K562 (cell line): ENCODE data around the gene SYPL2. TPM values are rescaled to one million over a fixed set of nuclear protein-coding genes. Genes with fewer than 3 reads are reported as not detected.

Experiments used
- LARP7 ChIP-seq: fragments of 450-650 bp; IDR thresholded peaks from 2 replicates; pipeline ENCODE4 v1.6.1; 2016
- MNT ChIP-seq, 2 experiments: fragments of 450-650 bp; conservative IDR thresholded peaks; 2 replicates each; pipeline ENCODE4 v1.6.1; 2017; ENCODE audit warnings: mild to moderate bottlenecking in 2 of 2, moderate library complexity in 2 of 2
- NCOR1 ChIP-seq: fragments of 450-650 bp; IDR thresholded peaks from 2 replicates; pipeline ENCODE4 v1.6.1; 2016; ENCODE audit warnings: mild to moderate bottlenecking, moderate library complexity
- NFXL1 ChIP-seq: fragments of 450-650 bp; formaldehyde crosslinking; IDR thresholded peaks from 2 replicates; pipeline ENCODE4 v1.4.0; 2021; ENCODE audit warnings: mild to moderate bottlenecking
- RAD21 ChIP-seq, 2 experiments: fragments of 250-450 bp in 1 of 2; fragments of 450-650 bp in 1 of 2; sonication (Bioruptor Pico) in 1 of 2; formaldehyde crosslinking in 1 of 2; IDR thresholded peaks in 1 of 2; conservative IDR thresholded peaks in 1 of 2; 2 replicates each; pipeline versions ENCODE4 v1.4.0 to v1.8.0; 2020 to 2022; ENCODE audit warnings: mild to moderate bottlenecking in 2 of 2, moderate library complexity in 1 of 2
- RBBP5 ChIP-seq: fragments of 200-600 bp; sonication (generic); IDR thresholded peaks from 2 replicates; pipeline ENCODE4 v1.6.1; 2012; ENCODE audit warnings: borderline replicate concordance, mild to moderate bottlenecking, low read length, control low read depth, inconsistent platforms; ENCODE audit not compliant: insufficient read depth, poor library complexity, severe bottlenecking
- SMAD2 ChIP-seq: fragments of 150-350 bp; IDR thresholded peaks from 2 replicates; pipeline ENCODE4 v1.6.1; 2014; ENCODE audit warnings: low read depth, mild to moderate bottlenecking, low read length
- SMARCA4 ChIP-seq: fragments of 450-650 bp; IDR thresholded peaks from 2 replicates; pipeline ENCODE4 v1.6.1; 2016
- SRSF1 ChIP-seq: fragments of 200-400 bp; formaldehyde crosslinking; IDR thresholded peaks from 2 replicates; pipeline ENCODE4 v1.6.1; 2017; ENCODE audit warnings: mild to moderate bottlenecking, low read depth, low read length, moderate library complexity
- ZBTB40 ChIP-seq, 2 experiments: fragments of 450-650 bp in 1 of 2; sonication (generic) in 1 of 2; formaldehyde crosslinking in 1 of 2; IDR thresholded peaks; 2 replicates each; pipeline versions ENCODE4 v1.7.1 to v1.9.0; 2016 to 2022; ENCODE audit warnings: inconsistent platforms in 1 of 2, mild to moderate bottlenecking in 1 of 2, missing genetic modification reagents in 1 of 2
- ZEB2 ChIP-seq: fragments of 450-650 bp; IDR thresholded peaks from 2 replicates; pipeline ENCODE4 v1.6.1; 2016
- ZHX1 ChIP-seq: fragments of 150-350 bp; conservative IDR thresholded peaks from 2 replicates; pipeline ENCODE4 v1.6.1; 2014; ENCODE audit warnings: low read length
- ZNF175 ChIP-seq: fragments of 200-800 bp; sonication (Bioruptor generic); IDR thresholded peaks from 2 replicates; pipeline ENCODE4 v1.6.1; 2016; ENCODE audit warnings: low read depth, mild to moderate bottlenecking, missing genetic modification characterization, missing compliant biosample characterization
- ZNF316 ChIP-seq: fragments of 450-650 bp; IDR thresholded peaks from 2 replicates; pipeline ENCODE4 v1.6.1; 2016
- ZNF695 ChIP-seq: fragments of 450-650 bp; formaldehyde crosslinking; IDR thresholded peaks from 2 replicates; pipeline ENCODE4 v1.4.0; 2020; ENCODE audit warnings: mild to moderate bottlenecking, moderate library complexity
- polyA plus RNA-seq, 8 experiments: library from polyadenylated mRNA; depleted of rRNA in 4 of 8; stranded (reverse) in 5 of 8; unstranded in 3 of 8; fragments of >200 nt; fragmentation: Nextera tagmentation in 2 of 8; fragmentation: Illumina TruSeq in 1 of 8; extraction: Ambion mirVana in 2 of 8; extraction: Trizol in 1 of 8; gene quantifications; 2 replicates each; pipeline versions ENCODE4 v1.2.1 to v1.2.3, GENCODE V29; 2011 to 2014; ENCODE audit warnings: inconsistent platforms in 1 of 8, missing spikeins in 1 of 8
- total RNA-seq, 7 experiments: library from RNA; depleted of rRNA in 6 of 7; stranded (reverse); fragments of >200 nt in 6 of 7; fragmentation: Illumina TruSeq in 2 of 7; extraction: Trizol in 2 of 7; gene quantifications; 2 replicates each; pipeline versions ENCODE4 v1.2.1 to v1.2.3, GENCODE V29; 2011 to 2021; ENCODE audit warnings: low replicate concordance in 1 of 7

The SYPL2 gene
- total and polyA plus RNA-seq, 9 of the 15 experiments (the other 6 are each of a cell fraction or from before 2014, with no cell fraction given): 0.03 to 0.20 (median 0.07) TPM; not detected in 2

DNA sequence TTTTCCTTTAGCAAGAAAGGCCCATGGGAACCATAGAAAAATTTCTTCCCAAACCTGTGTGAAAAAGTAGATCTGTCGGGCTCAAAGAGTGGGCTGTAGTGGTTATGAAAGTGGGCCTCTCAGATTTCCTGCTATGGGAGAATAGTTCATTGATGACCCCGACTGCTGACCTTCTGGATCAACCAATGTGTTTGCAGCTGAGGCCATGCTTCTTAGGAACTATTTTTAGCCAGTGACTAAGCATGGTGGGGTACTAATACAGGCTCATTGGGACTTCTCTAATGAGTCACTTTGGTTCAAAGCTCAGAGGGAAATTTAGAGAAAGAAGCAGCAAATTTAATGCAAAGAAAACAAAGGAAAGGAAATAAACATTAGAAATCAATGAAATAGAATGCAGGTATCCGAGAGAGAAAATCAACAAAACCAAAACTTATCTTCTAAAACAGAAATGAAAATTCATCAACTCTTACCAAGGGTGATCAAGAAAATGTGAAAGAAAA lies 27.5 kb upstream of the SYPL2 start (continued):
- TF ChIP-seq ZBTB40 (IDR thresholded peaks at IDR 0.05) (no peak), ZBTB40 (CRISPR knock-in tag; IDR thresholded peaks at IDR 0.05) (no peak), ZNF316 (peak; percentile 24; the same call in 1 of the 2 replicates), ZHX1 (no peak), RAD21 (CRISPR knock-in tag; conservative IDR thresholded peaks at IDR 0.05 in 1 of 2, IDR thresholded peaks at IDR 0.05 in 1 of 2) (no peak), LARP7 (no peak), NFXL1 (CRISPR knock-in tag) (no peak), RBBP5 (no peak), NCOR1 (0 out of 2 replicates have a peak, but pooled peaks have one; percentile 11), ZNF695 (no peak), SRSF1 (no peak), SMAD2 (no peak), MNT (conservative IDR thresholded peaks at IDR 0.05) (no peak), ZEB2 (no peak), SMARCA4 (peak; percentile 76; the same call in 1 of the 2 replicates), ZNF175 (CRISPR knock-in tag) (0 out of 2 replicates have a peak, but pooled peaks have one; percentile 57)
